Measurements from ENCODE around the gene EPHB6.

Gene EPHB6

DNA sequence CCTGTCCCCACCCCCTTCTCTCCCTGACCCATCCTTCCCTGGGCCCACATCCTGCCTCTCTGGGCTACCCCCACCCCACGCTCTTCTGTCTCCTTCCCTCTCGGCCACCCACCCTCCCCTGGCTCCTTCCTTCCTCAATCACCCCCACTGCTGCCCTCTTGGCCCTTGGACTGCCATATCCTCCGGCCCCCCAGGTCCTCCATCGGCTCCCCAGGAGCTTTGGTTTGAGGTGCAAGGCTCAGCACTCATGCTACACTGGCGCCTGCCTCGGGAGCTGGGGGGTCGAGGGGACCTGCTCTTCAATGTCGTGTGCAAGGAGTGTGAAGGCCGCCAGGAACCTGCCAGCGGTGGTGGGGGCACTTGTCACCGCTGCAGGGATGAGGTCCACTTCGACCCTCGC, 10.9 kb downstream of the EPHB6 start:
- DNase-seq = no peak

GRCh38 chr7:142866361-142867096, 11.7 kb downstream of the EPHB6 start:
- DNase-seq = peak; percentile 2

GRCh38 chr7:142867097-142867378, 12.2 kb downstream of the EPHB6 start:
- no peak for DNase-seq

DNA sequence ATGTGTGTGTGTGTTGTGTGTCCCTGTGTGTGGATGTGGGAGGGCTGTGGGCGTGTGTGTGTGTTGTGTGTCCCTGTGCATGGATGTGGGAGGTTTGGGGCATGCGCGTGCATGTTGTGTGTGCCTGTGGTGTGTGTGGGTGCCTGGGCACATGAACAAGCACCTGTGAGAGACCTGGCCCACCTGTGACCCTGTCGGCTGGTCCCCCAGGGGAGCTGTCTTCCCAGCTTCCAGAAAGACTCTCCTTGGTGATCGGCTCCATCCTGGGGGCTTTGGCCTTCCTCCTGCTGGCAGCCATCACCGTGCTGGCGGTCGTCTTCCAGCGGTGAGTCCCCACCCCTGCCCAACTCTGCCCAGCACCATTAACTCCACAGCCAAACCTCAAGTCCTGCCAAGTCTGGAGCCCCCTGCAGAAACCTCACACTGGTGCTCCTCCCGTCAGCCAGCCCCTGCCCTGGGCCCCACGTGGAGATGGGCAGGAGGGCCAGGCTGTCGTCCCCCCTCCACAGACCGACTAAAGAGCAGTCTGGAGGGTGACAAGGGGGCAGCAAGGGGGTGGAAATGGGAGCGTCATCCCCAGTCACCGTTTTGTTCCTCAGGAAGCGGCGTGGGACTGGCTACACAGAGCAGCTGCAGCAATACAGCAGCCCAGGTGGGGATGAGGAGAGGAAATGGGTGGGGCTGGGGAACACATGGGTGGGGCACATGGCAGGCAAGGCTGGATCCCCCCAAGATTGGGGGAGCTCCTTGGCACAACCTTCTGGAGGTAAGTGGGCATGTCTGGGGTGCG, 12.7 kb downstream of the EPHB6 start:
- DNase-seq = no peak

- DNase-seq = no peak
These were observed 13.5 kb downstream of the EPHB6 start for GRCh38 chr7:142868188-142868985.

DNA sequence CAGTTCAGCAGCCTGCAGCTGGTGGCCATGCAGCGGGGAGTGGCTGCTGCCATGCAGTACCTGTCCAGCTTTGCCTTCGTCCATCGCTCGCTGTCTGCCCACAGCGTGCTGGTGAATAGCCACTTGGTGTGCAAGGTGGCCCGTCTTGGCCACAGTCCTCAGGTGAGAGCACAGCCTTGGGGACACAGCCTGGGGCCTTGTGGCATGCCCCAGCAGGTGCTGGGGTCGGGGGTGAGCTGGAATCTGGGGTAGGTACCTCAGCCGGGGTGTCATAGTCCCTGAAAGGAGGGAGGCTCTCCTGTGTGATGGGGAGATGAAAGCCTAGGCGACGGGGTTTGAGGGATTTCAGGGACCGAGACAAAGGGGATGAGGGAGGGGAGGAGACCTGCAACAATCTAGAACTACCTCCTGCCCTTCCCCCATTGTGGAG, 14.1 kb downstream of the EPHB6 start:
- DNase-seq = no peak

DNA sequence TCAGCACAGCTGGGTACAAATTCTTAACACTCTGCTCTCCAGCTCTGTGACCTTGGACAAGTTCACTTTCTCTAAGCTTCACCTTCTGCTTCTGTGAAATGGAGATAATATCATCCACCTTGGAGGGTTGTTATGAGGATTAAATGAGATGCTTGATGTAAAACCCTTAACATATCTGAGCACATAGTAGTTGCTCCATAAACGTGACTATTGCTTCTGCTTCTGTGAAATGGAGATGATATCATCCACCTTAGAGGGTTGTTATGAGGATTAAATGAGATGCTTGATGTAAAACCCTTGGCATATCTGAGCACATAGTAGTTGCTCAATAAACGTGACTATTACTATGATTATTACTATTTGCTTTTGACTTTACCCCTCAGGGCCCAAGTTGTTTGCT, 14.6 kb downstream of the EPHB6 start:
- no peak for DNase-seq

DNA sequence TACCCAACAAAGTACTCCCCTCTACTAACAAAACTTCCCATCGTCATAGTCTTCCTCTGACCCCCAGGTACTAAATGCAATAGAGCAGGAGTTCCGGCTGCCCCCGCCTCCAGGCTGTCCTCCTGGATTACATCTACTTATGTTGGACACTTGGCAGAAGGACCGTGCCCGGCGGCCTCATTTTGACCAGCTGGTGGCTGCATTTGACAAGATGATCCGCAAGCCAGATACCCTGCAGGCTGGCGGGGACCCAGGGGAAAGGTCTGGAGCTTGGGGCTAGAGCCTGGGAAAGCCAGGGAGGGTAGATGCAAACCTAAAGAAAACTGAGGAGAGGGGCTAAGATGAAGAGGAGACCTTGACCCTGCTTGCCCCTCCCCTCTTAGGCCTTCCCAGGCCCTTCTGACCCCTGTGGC, 15.3 kb downstream of the EPHB6 start:
- DNase-seq = no peak

- DNase-seq = no peak
These were observed 15.8 kb downstream of the EPHB6 start for GRCh38 chr7:142870566-142871259.

DNA sequence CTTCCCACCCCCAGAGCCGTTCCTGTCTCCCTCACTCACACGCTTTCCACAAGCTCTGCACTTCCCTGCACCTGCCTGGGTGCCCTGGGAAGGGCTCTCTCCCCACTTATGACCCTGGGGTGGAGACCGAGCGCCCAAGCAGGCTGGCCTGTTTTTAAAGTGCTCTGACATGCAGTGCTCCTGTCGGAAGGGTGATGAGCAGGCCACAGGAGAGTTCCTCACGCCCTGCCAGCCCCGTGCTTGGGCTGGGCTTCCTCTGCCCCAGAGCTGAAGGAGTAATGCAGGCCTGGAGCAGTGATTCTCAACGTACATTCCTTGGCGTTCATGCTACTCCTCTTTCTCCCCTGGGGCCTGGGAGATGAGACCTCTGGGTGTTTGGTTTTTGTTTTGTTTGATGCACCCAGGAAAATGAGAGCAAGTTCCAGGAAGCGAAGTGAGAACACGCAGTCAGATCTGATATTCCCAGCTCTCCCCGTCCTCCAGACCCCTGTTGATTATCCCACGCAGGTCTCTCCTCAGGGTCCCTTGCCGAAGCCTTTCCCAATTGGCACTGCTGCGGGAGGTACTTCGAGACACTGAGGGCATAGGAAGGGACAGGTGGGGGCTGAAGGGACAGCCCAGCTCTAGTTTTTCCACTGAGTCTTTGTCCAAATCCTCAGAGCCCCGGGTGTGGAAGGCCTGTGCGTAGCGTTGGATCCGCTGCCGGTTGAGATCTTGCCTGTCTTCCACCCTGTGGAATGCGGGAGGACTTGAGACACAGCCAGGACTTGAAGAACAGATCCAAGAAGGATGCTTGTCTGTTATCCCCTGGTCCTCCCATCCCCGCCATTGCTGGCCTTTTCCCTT, 16.6 kb downstream of the EPHB6 start:
- DNase-seq = no peak

DNA sequence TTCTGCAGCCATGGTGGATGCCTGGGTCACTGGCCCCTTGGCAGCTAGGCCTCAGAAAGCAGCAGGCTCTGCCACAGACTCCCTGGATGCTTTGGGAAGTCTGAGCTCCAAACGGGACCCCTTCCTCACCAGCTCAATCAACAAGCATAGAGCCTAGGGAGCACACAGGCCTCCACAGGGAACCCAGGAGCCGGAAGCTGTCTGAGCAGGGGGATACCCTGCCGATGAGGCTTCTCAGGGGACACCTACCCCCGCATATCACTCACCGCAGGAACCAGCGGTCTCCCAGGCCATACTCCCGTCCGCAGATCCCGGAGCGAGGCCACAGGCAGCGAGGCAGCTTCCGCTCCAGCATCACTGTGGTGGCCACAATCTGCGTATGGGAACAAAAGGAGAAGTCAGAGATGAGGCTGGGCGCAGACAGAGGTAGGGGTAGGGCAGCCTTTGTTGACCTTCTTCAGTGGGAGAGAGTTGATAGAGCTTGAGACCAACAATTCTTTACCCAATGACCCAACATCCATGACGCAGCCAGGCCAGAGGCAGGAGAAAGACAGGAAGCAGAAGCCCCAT, 17.3 kb downstream of the EPHB6 start:
- DNase-seq = no peak

GRCh38 chr7:142873281-142873784, 18.5 kb downstream of the EPHB6 start:
- no peak for DNase-seq

DNA sequence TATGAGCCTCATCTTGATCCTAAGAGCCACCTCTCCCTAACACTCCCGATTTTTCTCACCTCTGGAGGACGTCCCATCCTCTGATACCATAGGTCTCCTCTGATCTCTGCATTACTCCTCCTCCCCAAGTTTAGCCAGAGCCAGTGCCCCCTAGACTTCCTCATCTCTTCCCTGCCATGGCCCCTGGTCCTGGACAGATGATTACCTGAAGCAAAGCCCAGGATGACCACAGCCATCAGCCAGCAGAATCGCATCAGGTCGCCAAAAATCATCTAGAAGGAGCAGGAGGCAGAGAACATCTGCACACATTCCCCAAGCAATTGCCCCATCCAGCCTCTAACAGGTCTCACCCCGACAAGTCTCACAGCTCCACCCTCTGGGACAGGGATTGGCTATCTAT, 19.0 kb downstream of the EPHB6 start:
- no peak for DNase-seq

GRCh38 chr7:142874409-142874808, 19.5 kb downstream of the EPHB6 start:
- DNase-seq = no peak

DNA sequence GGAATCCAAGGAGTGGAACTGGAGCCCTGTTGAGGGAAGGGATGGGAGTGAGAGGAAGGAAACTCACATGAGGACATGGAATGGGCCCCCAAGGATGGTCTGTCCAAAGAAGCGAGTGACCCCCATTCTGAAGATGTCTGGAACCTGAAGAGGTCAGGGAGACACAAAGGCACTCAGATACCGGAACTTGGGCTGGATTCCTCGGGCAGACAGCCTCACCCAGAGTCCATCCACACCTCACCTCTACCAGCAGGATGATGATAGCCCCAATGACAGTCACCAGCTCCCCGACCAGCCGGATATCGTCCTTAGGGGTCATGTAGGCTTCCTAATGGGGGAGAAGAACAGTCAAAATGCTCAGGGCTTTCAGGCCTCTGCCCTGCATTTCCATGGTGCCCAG, 20.0 kb downstream of the EPHB6 start:
- no peak for DNase-seq

GRCh38 chr7:142875456-142875855, 20.6 kb downstream of the EPHB6 start:
- no peak for DNase-seq

GRCh38 chr7:142876236-142876960, 21.5 kb downstream of the EPHB6 start:
- no peak for DNase-seq

- no peak for DNase-seq
These were observed 22.4 kb downstream of the EPHB6 start for GRCh38 chr7:142876991-142877910.

DNA sequence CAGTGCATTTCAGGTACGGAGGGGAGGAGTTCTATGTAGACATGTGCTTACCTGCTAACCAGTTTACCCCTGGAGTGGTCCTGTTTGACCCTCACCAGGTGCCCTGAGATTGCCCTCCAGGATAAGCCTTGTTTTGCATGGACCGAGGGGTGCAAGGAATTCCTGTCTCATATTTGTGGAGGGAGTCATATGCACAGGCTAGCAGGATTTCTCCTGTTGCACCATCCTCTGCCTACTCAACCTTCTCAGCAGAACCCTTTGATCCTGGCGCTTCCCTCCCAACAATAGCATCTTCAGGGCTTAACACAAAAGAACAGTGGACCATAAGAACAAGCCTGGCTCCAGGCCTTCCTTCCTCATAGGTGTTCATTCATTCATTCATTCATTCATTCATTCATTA, 23.4 kb downstream of the EPHB6 start:
- no peak for DNase-seq

DNA sequence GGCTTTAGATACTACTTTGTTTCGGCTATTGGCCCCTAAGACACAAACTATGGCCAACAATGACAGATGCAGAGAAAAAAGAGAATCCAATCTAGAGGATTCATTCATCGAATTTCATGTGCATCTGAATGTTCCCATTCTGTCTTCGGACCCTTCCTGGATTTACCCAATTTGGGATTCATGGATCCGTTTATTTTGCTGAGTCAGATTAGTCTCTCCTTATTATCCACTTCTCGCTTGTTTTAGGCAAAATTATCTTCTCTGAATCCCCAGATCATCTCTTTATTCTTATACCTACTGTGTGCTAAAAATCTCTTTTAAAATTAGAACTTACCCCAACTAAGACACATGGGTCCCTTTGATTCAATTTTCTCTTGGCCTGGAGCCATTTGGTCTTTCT, 24.2 kb downstream of the EPHB6 start:
- DNase-seq = no peak
